PFSK-1 (cell line): Measurements from ENCODE around the gene TACR1.

Experiments
- POLR2AphosphoS5 ChIP-seq: IDR thresholded peaks from 2 replicates; pipeline ENCODE4 v1.6.1; 2012; ENCODE audit warnings: low read depth, mild to moderate bottlenecking, control low read depth, low read length, moderate library complexity
- TAF1 ChIP-seq: IDR thresholded peaks from 2 replicates; pipeline ENCODE4 v1.6.1; 2012; ENCODE audit warnings: low read length, control low read depth, borderline replicate concordance; ENCODE audit not compliant: insufficient read depth

DNA sequence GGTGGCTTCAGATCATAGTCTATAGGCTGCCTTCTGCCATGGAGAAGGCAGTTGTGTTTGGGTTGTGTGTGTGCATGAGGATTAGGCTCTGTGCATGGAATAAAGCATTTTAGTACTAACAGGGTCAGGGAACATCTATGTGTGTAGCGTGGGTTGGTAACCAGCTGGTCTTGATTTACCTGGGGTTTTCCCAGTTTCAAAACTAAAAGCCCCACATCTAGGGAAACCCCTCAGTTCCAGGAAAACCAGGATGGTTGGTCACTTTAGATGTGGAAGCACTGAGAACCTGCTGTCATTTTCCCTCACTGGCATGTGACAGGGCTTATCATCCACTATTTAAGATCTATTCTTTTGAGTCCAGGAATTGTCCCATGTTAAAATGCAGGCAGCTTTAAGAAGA lies 124.6 kb downstream of the TACR1 start:
- TF ChIP-seq TAF1 (no peak), POLR2AphosphoS5 (no peak)
